NB4 (cell line): ENCODE data around the gene OR52E4.

Experiments
- POLR2A ChIP-seq: IDR thresholded peaks from 2 replicates; pipeline ENCODE4 v1.6.1; 2011; ENCODE audit warnings: mild to moderate bottlenecking; ENCODE audit not compliant: insufficient read length; ENCODE audit errors: extremely low read depth
- TF ChIP-seq, protein P1 (sequence below): IDR thresholded peaks from one replicate; pipeline ENCODE4 v1.5.1; 2012; ENCODE audit warnings: low read depth, low read length
- TF ChIP-seq, protein P2 (sequence below): IDR thresholded peaks from 2 replicates; pipeline ENCODE4 v1.6.1; 2011; ENCODE audit warnings: low read depth, low read length

- TF ChIP-seq, protein P1, sequence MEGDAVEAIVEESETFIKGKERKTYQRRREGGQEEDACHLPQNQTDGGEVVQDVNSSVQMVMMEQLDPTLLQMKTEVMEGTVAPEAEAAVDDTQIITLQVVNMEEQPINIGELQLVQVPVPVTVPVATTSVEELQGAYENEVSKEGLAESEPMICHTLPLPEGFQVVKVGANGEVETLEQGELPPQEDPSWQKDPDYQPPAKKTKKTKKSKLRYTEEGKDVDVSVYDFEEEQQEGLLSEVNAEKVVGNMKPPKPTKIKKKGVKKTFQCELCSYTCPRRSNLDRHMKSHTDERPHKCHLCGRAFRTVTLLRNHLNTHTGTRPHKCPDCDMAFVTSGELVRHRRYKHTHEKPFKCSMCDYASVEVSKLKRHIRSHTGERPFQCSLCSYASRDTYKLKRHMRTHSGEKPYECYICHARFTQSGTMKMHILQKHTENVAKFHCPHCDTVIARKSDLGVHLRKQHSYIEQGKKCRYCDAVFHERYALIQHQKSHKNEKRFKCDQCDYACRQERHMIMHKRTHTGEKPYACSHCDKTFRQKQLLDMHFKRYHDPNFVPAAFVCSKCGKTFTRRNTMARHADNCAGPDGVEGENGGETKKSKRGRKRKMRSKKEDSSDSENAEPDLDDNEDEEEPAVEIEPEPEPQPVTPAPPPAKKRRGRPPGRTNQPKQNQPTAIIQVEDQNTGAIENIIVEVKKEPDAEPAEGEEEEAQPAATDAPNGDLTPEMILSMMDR: no peak
- TF ChIP-seq POLR2A: no peak
- TF ChIP-seq, protein P2, sequence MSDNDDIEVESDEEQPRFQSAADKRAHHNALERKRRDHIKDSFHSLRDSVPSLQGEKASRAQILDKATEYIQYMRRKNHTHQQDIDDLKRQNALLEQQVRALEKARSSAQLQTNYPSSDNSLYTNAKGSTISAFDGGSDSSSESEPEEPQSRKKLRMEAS: no peak
Observed at GRCh38 chr11:5833446-5833845, 47.0 kb upstream of the OR52E4 start.
